H1 (cell line): ENCODE data around the gene ARHGAP26. TPM values are rescaled to one million over a fixed set of nuclear protein-coding genes. Genes with fewer than 3 reads are reported as not detected.

Experiments used
- CTCF ChIA-PET: fragments of 300-600 bp; sonication (Branson Sonifier 250); formaldehyde crosslinking; loops from one replicate; lab custom pipeline; 2021; ENCODE audit not compliant: partially characterized antibody; lab: Charles Lee
- POLR2A ChIA-PET: fragments of 300-600 bp; sonication (Branson Sonifier 250); formaldehyde crosslinking; loops from one replicate; lab custom pipeline; 2021; ENCODE audit warnings: inconsistent platforms; ENCODE audit not compliant: partially characterized antibody; lab: Charles Lee
- DNase-seq, 2 experiments: peaks; one replicate each; pipeline versions ENCODE4 v3.0.0 to v3.0.0-alpha.2; 2010 to 2022; ENCODE audit warnings: low spot score in 2 of 2, low read depth in 1 of 2, mixed read lengths in 1 of 2
- FAIRE-seq: peaks from 2 replicates; lab custom pipeline; 2011; peaks lifted over from hg19 to GRCh38; lab: Jason Lieb, UNC
- H2AFZ ChIP-seq: 2 replicates; pipeline ENCODE4 v1.8.1; 2012; ENCODE audit warnings: low read length, inconsistent platforms
- H2AK5ac ChIP-seq: 2 replicates; pipeline ENCODE4 v1.6.1; 2013; ENCODE audit warnings: low read depth, low read length
- H2BK120ac ChIP-seq: replicated peaks from 2 replicates; pipeline ENCODE3; 2013; ENCODE audit warnings: low read depth, low read length, inconsistent platforms
- H2BK12ac ChIP-seq: 2 replicates; pipeline ENCODE4 v1.6.1; 2013; ENCODE audit warnings: low read depth, low read length
- H2BK15ac ChIP-seq: 2 replicates; pipeline ENCODE4 v1.6.1; 2013; ENCODE audit warnings: low read length
- H2BK20ac ChIP-seq: 2 replicates; pipeline ENCODE4 v1.6.1; 2013; ENCODE audit warnings: low read length
- H2BK5ac ChIP-seq: 2 replicates; pipeline ENCODE4 v1.6.1; 2013; ENCODE audit warnings: low read depth, low read length
- H3K14ac ChIP-seq: 2 replicates; pipeline ENCODE4 v1.6.1; 2013; ENCODE audit warnings: inconsistent platforms; ENCODE audit not compliant: insufficient read length
- H3K18ac ChIP-seq: 2 replicates; pipeline ENCODE4 v1.6.1; 2013; ENCODE audit warnings: low read length; ENCODE audit errors: extremely low read depth
- H3K23ac ChIP-seq: 2 replicates; pipeline ENCODE4 v1.6.1; 2013; ENCODE audit warnings: inconsistent platforms; ENCODE audit not compliant: insufficient read length
- H3K23me2 ChIP-seq: 2 replicates; pipeline ENCODE4 v1.6.1; 2013; ENCODE audit warnings: low read depth, low read length
- H3K27ac ChIP-seq: 2 replicates; pipeline ENCODE4 v1.6.1; 2011; ENCODE audit warnings: low read depth, low read length, inconsistent platforms
- H3K27me3 ChIP-seq, 4 experiments: replicated peaks in 1 of 4; 1 replicate in 1 of 4; 2 replicates in 3 of 4; pipeline versions ENCODE4 v1.6.1 to v1.8.1; 2011 to 2013; ENCODE audit warnings: low read length in 3 of 4, mild to moderate bottlenecking in 3 of 4, inconsistent platforms in 2 of 4, mixed read lengths in 2 of 4, moderate library complexity in 1 of 4; ENCODE audit not compliant: control insufficient read depth in 3 of 4, insufficient read depth in 3 of 4; ENCODE audit errors: extremely low read depth in 1 of 4
- H3K36me3 ChIP-seq, 4 experiments: 2 replicates each; pipeline versions ENCODE4 v1.6.1 to v1.8.1; 2011 to 2013; ENCODE audit warnings: mild to moderate bottlenecking in 4 of 4, low read length in 3 of 4, moderate library complexity in 2 of 4, control low read depth in 1 of 4, inconsistent platforms in 1 of 4; ENCODE audit not compliant: insufficient read depth in 4 of 4, control insufficient read depth in 2 of 4
- H3K4ac ChIP-seq: replicated peaks from 2 replicates; pipeline ENCODE3; 2013; ENCODE audit warnings: low read length, low read depth, mixed read lengths, inconsistent platforms; ENCODE audit not compliant: insufficient read length
- H3K4me1 ChIP-seq, 4 experiments: replicated peaks in 1 of 4; 1 replicate in 1 of 4; 2 replicates in 3 of 4; pipeline versions ENCODE4 v1.6.1 to v1.8.1; 2011 to 2013; ENCODE audit warnings: low read length in 3 of 4, inconsistent platforms in 2 of 4, mixed read lengths in 1 of 4; ENCODE audit not compliant: insufficient read depth in 4 of 4, control insufficient read depth in 3 of 4
- H3K4me2 ChIP-seq, 2 experiments: 2 replicates each; pipeline versions ENCODE4 v1.6.1 to v1.8.1; 2011 to 2013; ENCODE audit warnings: low read depth in 2 of 2, low read length in 2 of 2, control low read depth in 1 of 2, inconsistent platforms in 1 of 2, mild to moderate bottlenecking in 1 of 2; ENCODE audit not compliant: insufficient read depth in 1 of 2
- H3K4me3 ChIP-seq, 4 experiments: fragments of 200-600, 300-600 bp in 1 of 4; sonication (generic), shearing (Covaris generic), sonication (Bioruptor Twin) in 1 of 4; 2 replicates each; pipeline versions ENCODE4 v1.5.1 to v1.8.1; 2011 to 2016; ENCODE audit warnings: low read length in 4 of 4, low read depth in 3 of 4, control low read depth in 2 of 4, inconsistent platforms in 2 of 4, mild to moderate bottlenecking in 2 of 4, mixed read lengths in 1 of 4, moderate library complexity in 1 of 4; ENCODE audit not compliant: insufficient read depth in 2 of 4; ENCODE audit errors: extremely low read depth in 1 of 4
- H3K56ac ChIP-seq: replicated peaks from 2 replicates; pipeline ENCODE3; 2013; ENCODE audit warnings: low read depth, mild to moderate bottlenecking, mixed read lengths, low read length, inconsistent platforms; ENCODE audit not compliant: insufficient read length
- H3K79me1 ChIP-seq: 2 replicates; pipeline ENCODE4 v1.6.1; 2013; ENCODE audit warnings: low read depth, low read length, control low read depth
- H3K79me2 ChIP-seq, 2 experiments: 2 replicates each; pipeline versions ENCODE4 v1.6.1 to v1.8.1; 2012 to 2013; ENCODE audit warnings: low read length in 2 of 2, mild to moderate bottlenecking in 2 of 2, inconsistent platforms in 1 of 2; ENCODE audit not compliant: insufficient read depth in 2 of 2, control insufficient read depth in 1 of 2
- H3K9ac ChIP-seq, 4 experiments: replicated peaks in 1 of 4; 1 replicate in 1 of 4; 2 replicates in 3 of 4; pipeline versions ENCODE4 v1.6.1 to v1.8.1; 2011 to 2013; ENCODE audit warnings: low read depth in 3 of 4, low read length in 3 of 4, control low read depth in 2 of 4, mild to moderate bottlenecking in 2 of 4, moderate library complexity in 2 of 4, inconsistent platforms in 1 of 4; ENCODE audit errors: extremely low read depth in 1 of 4
- H3K9me3 ChIP-seq, 2 experiments: 2 replicates each; pipeline versions ENCODE4 v1.6.1 to v1.8.1; 2012 to 2013; ENCODE audit warnings: mild to moderate bottlenecking in 2 of 2, moderate library complexity in 2 of 2, control low read depth in 1 of 2, inconsistent platforms in 1 of 2, low read depth in 1 of 2, low read length in 1 of 2, mixed read lengths in 1 of 2; ENCODE audit not compliant: insufficient read depth in 2 of 2
- H4K20me1 ChIP-seq, 2 experiments: replicated peaks in 1 of 2; 2 replicates each; pipeline versions ENCODE3 to v1.8.1; 2011 to 2013; ENCODE audit warnings: inconsistent platforms in 2 of 2, low read length in 2 of 2, mild to moderate bottlenecking in 1 of 2; ENCODE audit not compliant: insufficient read depth in 2 of 2, control insufficient read depth in 1 of 2
- H4K5ac ChIP-seq: 2 replicates; pipeline ENCODE4 v1.6.1; 2013; ENCODE audit warnings: low read length, low read depth, mixed read lengths, inconsistent platforms; ENCODE audit not compliant: insufficient read length
- H4K8ac ChIP-seq: 2 replicates; pipeline ENCODE4 v1.8.0; 2013; ENCODE audit warnings: mild to moderate bottlenecking, moderate library complexity, low read length, inconsistent platforms; ENCODE audit not compliant: insufficient read depth; ENCODE audit errors: extremely low read depth
- H4K91ac ChIP-seq: replicated peaks from 2 replicates; pipeline ENCODE3; 2013; ENCODE audit warnings: low read length, mixed read lengths, inconsistent platforms; ENCODE audit not compliant: insufficient read length
- BACH1 ChIP-seq: IDR thresholded peaks from 2 replicates; pipeline ENCODE4 v1.6.1; 2012; ENCODE audit warnings: low read length, improper control_type of control experiment
- CHD2 ChIP-seq: IDR thresholded peaks from 2 replicates; pipeline ENCODE4 v1.6.1; 2012; ENCODE audit warnings: low read length, improper control_type of control experiment
- CTBP2 ChIP-seq: IDR thresholded peaks from 2 replicates; pipeline ENCODE4 v1.7.0; 2011; ENCODE audit warnings: borderline replicate concordance, mild to moderate bottlenecking, moderate library complexity, mixed read lengths, low read length; ENCODE audit not compliant: insufficient read depth, insufficient read length
- EGR1 ChIP-seq: IDR thresholded peaks from 2 replicates; pipeline ENCODE4 v1.6.1; 2011; ENCODE audit warnings: low read depth, low read length, borderline replicate concordance
- EZH2 ChIP-seq: fragments of 200-600 bp; sonication (generic); IDR thresholded peaks from 2 replicates; pipeline ENCODE4 v1.7.1; 2012; ENCODE audit warnings: low read depth, mild to moderate bottlenecking, moderate library complexity, low read length, inconsistent platforms; ENCODE audit not compliant: severe bottlenecking
- FOSL1 ChIP-seq: IDR thresholded peaks from 2 replicates; pipeline ENCODE4 v1.6.1; 2011; ENCODE audit warnings: mild to moderate bottlenecking, low read depth, low read length, moderate library complexity; ENCODE audit not compliant: insufficient read depth
- GABPA ChIP-seq: IDR thresholded peaks from 2 replicates; pipeline ENCODE4 v1.6.1; 2011; ENCODE audit warnings: mild to moderate bottlenecking, low read length, moderate library complexity, borderline replicate concordance; ENCODE audit not compliant: insufficient read depth
- GTF2F1 ChIP-seq: IDR thresholded peaks from 2 replicates; pipeline ENCODE4 v1.6.1; 2012; ENCODE audit warnings: low read depth, low read length, improper control_type of control experiment, borderline replicate concordance
- KDM4A ChIP-seq: IDR thresholded peaks from one replicate; pipeline ENCODE4 v1.7.1; 2012; ENCODE audit warnings: low read depth, mild to moderate bottlenecking, moderate library complexity, low read length, inconsistent platforms; ENCODE audit not compliant: severe bottlenecking
- MAFK ChIP-seq: IDR thresholded peaks from 2 replicates; pipeline ENCODE4 v1.6.1; 2012; ENCODE audit warnings: low read depth, mild to moderate bottlenecking, improper control_type of control experiment, low read length
- SIN3A ChIP-seq, 2 experiments: IDR thresholded peaks in 1 of 2; conservative IDR thresholded peaks in 1 of 2; 2 replicates each; pipeline ENCODE4 v1.6.1; 2011 to 2012; ENCODE audit warnings: low read length in 2 of 2, improper control_type of control experiment in 1 of 2, low read depth in 1 of 2, mild to moderate bottlenecking in 1 of 2
- SIRT6 ChIP-seq: IDR thresholded peaks from one replicate; pipeline ENCODE4 v1.7.1; 2012; ENCODE audit warnings: low read length, inconsistent platforms
- SIX5 ChIP-seq: IDR thresholded peaks from 2 replicates; pipeline ENCODE4 v1.6.1; 2011; ENCODE audit warnings: mild to moderate bottlenecking, low read depth, low read length
- TEAD4 ChIP-seq: IDR thresholded peaks from 2 replicates; pipeline ENCODE4 v1.6.1; 2012; ENCODE audit warnings: low read depth, low read length, inconsistent platforms, mixed read lengths
- WGBS, 2 experiments: shearing (Covaris generic) in 1 of 2; methylation state at CpG; one replicate each; pipeline versions ENCODE4 v1.1.6 to v1.1.7; 2013 to 2015; ENCODE audit warnings: low lambda C conversion rate in 2 of 2, mixed read lengths in 2 of 2, inconsistent platforms in 1 of 2, low coverage in 1 of 2, missing lambda C conversion rate in 1 of 2; ENCODE audit not compliant: insufficient replicate concordance in 2 of 2, insufficient coverage in 1 of 2, insufficient read length in 1 of 2; ENCODE audit errors: extremely low coverage in 1 of 2, missing lambda C conversion rate in 1 of 2; 5-methylcytosine and 5-hydroxymethylcytosine counted together
- polyA plus RNA-seq, 7 experiments: library from polyadenylated mRNA; depleted of rRNA in 3 of 7; stranded (reverse) in 5 of 7; unstranded in 2 of 7; fragments of >200 nt in 5 of 7; fragments of 200-250 nt in 2 of 7; gene quantifications; 1 replicate in 5 of 7; 2 replicates in 1 of 7; 4 replicates in 1 of 7; pipeline versions ENCODE4 v1.2.1 to v1.2.3, GENCODE V29; 2011 to 2013; ENCODE audit warnings: missing spikeins in 2 of 7, mixed read lengths in 2 of 7
- total RNA-seq: library from RNA; stranded (reverse); fragmentation: NEBNext Ultra II Directional; extraction: Animal tissue kit (Norgen Biotek cat#: 25700); gene quantifications from 2 replicates; pipeline ENCODE4 v1.2.1, GENCODE V29; 2021

The ARHGAP26 gene
- total and polyA plus RNA-seq, 2 of the 8 experiments (the other 6 are each of a cell fraction or from before 2014, with no cell fraction given): 7.1 to 24.8 TPM

DNA sequence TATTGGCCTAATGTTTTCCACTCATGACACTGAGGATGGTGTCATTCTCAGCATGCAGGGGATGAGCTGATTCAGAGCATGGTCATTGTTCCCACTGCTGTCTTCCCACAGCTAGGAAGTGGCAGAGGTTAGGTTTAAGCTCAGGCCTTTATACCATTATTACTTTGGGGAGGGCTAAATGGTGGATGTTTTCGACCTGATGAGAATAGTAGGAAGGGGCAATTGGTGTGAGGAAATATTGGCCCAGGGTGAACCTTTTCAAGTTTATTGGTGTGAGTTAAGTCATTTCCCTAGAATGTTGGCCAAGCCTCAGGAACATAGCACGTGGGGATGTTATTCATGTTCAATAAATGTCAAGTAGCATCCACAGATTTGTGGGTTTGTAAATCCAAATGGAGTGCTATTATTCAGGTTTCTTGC lies 59.6 kb downstream of the ARHGAP26 start:
- Histone ChIP-seq H3K14ac (no peak overlapping the region), H2BK15ac (peak overlapping the region; percentile 66), H2AK5ac (peak overlapping the region; percentile 66), H4K8ac (no peak overlapping the region), H3K36me3 (no peaks in the 10 kb centered on the region), H3K27me3 (no peaks in the 10 kb centered on the region), H2BK120ac (no peak overlapping the region), H4K20me1 (no peaks in the 10 kb centered on the region), H3K79me1 (peaks cover 2% of the 10 kb centered on the region; the same call in 1 of the 2 replicates), H3K79me2 (peaks cover 0 to 40% of the 10 kb centered on the region in 2 experiments; a peak in 1 of 4 replicates), H3K27ac (no peak overlapping the region), H4K91ac (no peak overlapping the region), H3K4ac (no peak overlapping the region), H3K9ac (no peak overlapping the region), H3K9me3 (no peaks in the 10 kb centered on the region), H4K5ac (no peak overlapping the region), H2AFZ (no peak overlapping the region), H3K18ac (0 out of 2 replicates have a peak overlapping the region, but pooled peaks have one; percentile 55), H3K4me1 (peaks cover 0 to 18% (median 12%) of the 10 kb centered on the region in 4 experiments; a peak in 5 of 7 replicates), H2BK12ac (peak overlapping the region; percentile 82; the same call in 1 of the 2 replicates), H3K23me2 (no peaks in the 10 kb centered on the region), H3K23ac (no peak overlapping the region), H3K4me3 (no peak overlapping the region), H3K56ac (no peak overlapping the region), H2BK5ac (no peak overlapping the region; the same call in 1 of the 2 replicates), H2BK20ac (no peak overlapping the region), H3K4me2 (no peak overlapping the region)
- CTCF ChIA-PET: interaction anchor here (0.6 to 1.4 kb wide), 7 partner anchors 9 to 742 kb away, joined by 3 to 5 read pairs (median 5); no protein-coding TSS in a partner anchor
- no peak for DNase-seq
- no peak for FAIRE-seq
- whole genome bisulfite sequencing, 2 experiments: 96% methylated on average over 2 of the region's 2 CpGs; no CpG with 5 or more reads in 1 of the 2 experiments
- POLR2A ChIA-PET: no interaction called here
- no peak for TF ChIP-seq SIX5
- TF ChIP-seq GABPA: no peak
- no peak for TF ChIP-seq TEAD4
- TF ChIP-seq CHD2: no peak
- TF ChIP-seq SIRT6: no peak
- TF ChIP-seq EZH2: no peak
- TF ChIP-seq MAFK: no peak
- no peak for TF ChIP-seq BACH1
- TF ChIP-seq SIN3A (conservative IDR thresholded peaks at IDR 0.05 in 1 of 2, IDR thresholded peaks at IDR 0.05 in 1 of 2; ENCODE audit: low read depth in 1 of 2, low read length in 2 of 2): no peak
- TF ChIP-seq GTF2F1: no peak
- TF ChIP-seq FOSL1: no peak
- no peak for TF ChIP-seq EGR1
- no peak for TF ChIP-seq CTBP2
- no peak for TF ChIP-seq KDM4A
